GM19372 (cell line): ENCODE results near the gene C6orf15.

Experiments used
- ATAC-seq: cut with Tn5 transposase; IDR thresholded peaks from one replicate; pipeline ENCODE4 v1.9.1; 2021; ENCODE audit warnings: mild to moderate bottlenecking, low read depth, moderate library complexity; ENCODE audit not compliant: unreplicated experiment

C6orf15 gene

DNA sequence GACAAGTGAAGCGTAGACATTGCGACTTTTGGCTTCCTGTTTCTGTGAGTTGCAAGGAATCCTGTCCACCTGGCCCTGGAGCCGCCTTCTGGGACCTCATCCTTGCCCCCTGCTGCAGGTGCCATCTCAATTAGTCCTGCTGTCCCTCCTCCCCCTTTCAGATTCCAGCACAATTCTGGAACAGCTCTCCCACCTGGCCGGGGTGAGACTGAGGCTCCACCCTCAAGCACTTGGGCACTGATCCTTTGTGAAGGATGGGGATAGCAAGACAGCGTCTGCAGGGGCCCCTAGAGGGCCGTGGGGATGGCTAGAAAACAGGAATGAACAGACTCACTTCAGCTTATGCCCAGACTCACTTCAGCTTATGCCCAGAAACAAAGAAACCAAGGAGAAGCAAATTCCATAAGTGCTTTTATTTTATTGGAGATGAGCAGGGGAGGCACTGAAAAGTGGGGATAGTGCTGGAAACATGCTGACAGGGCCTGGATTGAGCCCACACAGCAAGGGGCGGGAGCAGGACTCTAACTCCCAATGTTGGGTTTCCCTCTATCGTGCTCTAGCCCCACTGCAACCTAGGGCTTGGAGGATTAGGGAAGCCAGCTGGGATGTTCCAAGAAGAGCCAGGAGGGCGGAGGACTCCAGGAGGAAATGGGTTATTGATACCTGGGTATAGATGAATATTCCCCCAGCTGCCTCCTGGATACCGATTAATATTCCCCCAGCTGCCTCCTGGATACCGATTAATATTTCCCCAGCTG lies 1.4 kb downstream of the C6orf15 start:
- no peak for ATAC-seq

DNA sequence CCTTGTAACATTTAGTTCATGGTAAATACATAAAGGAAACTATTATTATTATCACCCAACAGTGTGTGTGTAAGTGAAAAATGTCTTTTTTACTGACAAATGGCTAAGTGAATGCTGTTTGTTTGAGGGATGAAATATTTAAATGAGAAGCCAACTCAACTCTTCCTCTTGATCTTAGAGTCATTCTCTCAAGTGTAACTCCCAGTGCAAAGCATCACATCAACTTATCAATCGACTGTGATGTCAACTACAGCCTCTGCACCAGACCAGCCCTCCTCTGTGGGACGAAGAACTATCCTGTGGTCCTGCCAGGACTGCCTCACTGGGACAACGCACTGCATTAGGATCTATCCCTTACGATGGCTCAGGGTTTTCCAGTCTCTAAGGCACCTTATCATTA lies 5.3 kb downstream of the C6orf15 start:
- no peak for ATAC-seq

DNA sequence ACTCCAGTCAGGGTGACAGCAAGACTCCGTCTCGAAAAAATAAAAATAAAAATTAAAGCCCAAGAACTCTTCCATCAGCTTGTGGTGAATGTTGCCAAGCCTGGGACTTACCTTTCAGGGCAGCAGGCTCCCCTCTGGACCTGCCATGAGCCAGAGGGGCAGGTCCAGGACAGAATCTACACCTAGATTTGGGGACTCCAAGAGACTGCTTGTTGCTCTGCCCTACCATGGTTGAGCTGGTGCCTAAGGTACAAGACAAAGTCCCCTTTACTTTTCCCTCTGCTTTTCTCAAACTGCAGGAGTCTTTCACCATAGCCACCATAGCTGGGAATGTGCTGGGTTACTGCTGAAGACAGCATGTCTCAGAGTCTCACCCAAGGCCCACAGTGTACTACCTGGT lies 9.2 kb downstream of the C6orf15 start:
- no peak for ATAC-seq

DNA sequence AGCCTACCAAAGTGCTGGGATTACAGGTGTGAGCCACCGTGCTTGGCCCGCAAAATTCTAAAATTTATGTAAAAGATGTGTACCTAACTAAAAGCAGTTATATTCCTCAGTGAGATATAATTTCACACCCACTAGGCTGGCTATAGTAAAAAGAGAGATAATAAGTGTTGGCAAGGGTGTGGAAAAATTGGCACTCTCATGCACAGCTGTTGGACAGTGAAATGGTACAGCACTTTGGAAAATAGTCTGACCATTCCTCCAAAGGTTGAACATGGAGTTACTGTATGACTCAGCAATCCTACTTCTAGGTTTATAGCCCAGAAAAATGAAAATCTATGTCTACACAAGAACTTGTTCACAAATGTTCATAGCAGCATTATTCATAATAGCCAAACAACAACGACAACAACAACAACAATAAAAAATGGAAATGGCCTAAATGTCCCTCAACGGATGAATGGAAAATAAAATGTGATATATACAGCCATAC lies 13.9 kb downstream of the C6orf15 start:
- no peak for ATAC-seq

DNA sequence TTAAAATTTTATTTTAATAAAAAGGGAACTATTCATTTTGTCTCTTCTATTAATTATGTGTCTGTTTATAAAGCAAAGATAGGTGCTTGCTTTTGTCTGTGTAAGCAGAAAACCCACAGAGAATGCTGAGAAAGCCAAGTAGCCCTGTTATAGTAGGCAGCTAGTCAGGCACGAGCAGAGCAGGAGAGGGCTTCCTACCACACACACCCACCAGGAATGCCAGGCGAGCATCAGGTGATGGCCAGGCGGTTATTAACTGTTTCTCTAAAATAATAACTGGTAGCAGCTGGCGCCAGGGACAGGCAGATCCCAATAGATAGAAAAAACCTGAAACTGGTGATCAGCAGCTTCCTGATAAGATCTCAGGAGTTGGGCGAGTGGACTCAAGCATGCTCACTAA lies 15.7 kb downstream of the C6orf15 start:
- ATAC-seq: no peak

DNA sequence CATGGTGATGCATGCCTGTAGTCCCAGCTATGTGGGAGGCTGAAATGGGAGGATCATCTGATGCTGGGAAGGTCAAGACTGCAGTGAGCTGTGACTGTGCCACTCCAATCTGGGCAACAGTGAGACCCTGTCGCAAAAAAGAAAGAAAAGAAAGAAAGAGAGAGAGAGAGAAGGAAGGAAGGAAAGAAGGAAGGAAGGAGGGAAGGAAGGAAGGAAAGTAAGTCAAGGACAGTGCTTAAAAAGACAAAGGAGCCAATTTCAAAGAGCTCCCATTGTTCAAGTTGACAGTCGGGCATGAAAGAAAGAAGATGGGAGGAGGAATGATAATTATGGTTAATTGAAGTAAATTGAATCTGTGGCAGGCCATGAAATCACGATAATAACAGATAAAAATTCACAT lies 16.2 kb downstream of the C6orf15 start:
- no peak for ATAC-seq

DNA sequence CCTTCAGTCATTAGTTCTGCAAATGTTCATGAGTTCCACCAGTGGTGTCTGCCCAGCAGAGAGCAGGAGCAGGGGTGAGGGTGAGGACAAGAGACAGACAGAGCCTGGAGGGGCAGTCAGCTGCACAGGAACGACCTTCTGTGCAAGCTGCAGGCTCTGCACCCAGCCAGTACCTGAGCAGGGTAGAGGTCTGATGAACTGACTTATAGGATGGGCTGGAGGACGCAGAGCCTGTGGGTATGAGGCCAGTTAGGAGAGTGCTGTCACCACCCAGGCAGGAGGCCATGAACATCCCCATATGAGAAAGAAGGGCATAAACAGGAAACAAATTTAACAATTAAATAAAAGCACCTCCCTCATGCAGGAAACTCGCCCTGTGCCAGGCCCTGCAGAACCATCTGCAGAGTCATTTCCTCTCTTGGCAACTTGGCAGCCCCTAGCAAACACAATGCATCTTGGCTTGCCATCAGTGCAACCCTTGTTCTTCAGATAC lies 17.9 kb downstream of the C6orf15 start:
- no peak for ATAC-seq

DNA sequence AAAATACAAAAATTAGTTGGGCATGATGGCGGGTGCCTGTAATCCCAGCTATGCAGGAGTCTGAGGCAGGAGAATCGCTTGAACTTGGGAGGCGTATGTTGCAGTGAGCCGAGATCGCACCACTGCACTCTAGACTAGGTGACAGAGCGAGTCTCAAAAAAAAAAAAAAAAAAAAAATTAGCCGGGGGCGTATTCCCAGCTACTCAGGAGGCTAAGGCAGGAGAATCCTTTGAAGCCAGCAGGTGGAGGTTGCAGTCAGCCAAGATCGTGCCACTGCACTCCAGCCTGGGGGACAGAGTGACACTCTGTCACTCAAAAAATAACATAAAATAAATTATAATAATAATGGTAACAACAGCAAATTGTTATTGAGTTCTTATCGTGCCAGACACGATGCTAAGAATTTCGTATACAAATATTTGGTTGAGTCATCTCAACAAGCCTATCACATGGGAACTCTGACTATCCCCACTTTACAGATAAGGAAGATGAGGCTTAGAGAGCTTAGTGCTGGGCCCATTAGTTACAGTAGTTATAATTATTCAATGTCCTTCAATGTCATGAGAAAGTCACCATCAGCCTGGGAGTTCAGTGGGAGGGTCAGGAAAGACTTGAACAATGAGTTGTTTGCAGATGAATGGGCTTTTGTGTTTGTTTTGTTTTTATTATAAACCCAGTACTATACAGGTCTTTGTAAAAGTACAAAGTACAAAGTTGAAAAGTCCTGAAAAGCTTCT lies 19.4 kb downstream of the C6orf15 start:
- ATAC-seq: no peak

DNA sequence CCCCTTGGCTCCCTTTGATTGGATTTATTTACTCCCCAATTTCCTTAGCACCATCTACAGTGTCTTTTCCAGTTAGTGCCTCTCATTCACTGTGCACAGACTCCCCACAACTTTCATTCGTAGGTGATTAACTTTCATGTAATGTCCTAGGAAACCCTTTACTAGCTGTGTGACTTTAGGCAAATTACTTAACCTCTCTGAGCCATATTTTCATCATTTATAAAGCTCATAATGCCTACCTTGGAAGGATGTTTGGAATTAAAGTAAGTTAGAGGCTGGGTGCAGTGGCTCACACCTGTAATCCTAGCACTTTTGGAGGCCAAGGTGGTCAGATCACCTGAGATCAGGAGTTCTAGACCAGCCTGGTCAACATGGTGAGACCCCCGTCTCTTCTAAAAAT lies 20.1 kb downstream of the C6orf15 start:
- ATAC-seq: no peak

DNA sequence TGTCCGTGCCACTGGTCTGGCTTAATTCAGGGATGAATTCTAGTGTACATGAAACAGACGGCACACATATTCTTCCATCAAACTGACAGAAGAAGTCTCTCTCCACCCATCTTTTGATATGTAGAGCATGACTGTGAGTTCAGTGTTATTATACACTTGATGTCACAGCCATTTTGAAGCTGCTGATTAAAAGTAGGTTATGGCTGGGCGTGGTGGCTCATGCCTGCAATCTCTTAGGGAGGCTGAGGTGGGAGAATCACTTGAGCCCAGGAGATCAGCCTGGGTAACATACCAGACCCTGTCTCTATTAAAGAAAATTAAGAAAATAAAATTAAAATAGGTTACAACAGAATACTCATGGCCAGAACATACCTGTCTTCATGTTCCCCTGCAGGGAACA lies 20.7 kb downstream of the C6orf15 start:
- ATAC-seq: no peak

DNA sequence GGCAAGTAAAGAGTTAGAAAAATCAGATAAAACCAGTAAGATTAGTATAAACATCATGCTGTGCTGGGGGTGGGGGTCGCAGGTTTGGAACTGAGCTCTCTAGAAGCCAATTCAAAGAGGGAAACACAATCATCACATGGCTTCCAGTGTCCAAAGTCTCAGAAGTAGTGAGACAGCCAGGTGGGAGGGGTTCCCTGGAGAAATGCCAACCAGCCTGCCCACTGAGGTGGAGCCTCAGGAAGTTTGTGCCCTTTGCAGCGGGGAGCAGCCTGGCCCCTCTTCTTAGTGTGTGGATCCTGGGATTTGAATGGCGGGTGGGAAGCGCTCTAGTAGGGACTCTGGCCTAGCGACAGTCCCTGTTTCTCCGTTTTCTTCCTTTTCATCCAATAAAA lies 21.4 kb downstream of the C6orf15 start:
- no peak for ATAC-seq

DNA sequence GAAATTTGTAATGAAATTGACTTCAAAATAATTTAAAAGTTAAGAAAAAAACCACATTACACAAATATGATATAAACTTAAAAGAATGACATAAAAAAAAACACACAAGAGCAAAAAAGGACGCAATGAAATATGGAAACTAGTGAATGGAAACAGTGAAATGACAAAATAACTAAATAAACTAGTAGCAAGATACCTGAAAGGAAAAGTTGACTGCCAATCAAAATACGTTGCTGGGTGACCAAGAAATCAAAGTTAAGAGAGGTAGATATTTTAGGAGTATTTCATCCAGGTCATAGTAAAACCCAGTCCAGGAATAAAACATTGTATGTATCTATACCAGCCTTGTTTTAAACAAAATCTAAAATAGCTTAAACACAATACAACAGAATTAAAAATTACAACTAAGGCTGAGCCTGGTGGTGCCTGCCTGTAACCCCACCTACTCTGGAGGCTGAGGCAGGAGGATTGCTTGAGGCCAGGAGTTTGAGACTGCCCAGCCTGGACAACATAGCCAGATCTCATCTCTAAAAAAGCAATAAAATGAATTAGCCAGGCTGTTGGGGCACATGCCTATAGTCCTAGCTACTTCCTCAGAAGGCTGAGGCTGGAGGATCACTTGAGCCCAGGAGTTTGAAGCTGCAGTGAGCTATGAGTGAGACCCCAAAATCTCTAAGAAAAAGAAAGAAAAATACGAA lies 22.0 kb downstream of the C6orf15 start:
- ATAC-seq: no peak

DNA sequence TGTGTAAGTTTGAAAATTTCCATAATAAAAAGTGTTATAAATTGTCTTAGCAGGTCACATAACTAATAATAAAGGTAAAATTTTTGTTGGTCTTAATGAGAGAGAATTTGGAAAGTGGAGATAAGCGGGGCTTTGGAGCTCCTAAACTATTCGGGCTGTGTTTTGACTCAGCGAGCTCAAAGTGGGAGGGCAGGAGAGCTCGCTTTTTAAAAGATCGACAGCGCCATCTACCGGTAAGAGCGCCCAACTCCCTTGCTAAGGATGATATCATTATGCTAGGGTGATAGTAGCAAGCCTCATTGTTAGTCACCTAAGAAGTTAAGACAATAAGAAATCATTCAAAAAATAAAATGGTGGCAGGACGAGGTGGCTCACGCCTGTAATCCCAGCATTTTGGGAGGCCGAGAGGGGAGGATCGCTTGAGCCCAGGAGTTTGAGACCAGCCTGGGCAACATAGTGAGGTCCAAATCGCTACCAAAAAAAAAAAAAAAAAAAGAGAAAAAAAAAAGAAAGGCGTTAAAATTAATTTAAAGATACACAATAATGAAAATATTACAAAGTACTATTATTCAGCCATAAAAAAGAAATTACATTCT lies 24.8 kb downstream of the C6orf15 start:
- no peak for ATAC-seq

DNA sequence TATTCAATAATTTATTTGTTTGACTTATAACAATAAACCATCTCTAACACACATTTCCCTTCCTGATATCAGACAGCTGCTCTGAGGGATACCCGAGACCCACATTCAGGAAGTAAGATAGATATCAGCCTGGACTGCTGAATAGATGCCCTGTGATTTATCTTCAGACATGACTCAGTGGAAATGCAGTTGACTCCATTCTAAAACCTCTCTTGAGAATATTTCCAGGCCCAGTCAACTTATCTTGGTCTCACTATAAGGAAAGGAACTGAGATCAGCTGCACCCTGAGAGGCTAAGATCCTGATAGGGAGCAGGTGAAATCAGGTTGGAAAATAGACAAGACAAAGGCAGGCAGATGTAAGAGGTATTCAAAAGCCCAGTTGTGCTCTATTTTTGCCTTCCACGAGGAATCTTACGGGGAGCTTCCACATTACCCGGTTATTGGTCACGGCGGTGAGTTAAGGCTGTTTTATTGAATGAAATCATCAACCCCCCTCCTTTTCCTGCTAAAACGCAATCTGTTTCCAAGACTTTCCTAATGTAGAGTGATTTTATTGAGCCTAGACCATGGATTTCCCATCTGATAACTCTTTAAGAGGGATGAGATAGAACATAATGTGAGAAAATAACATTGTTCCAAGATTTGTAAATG lies 25.5 kb downstream of the C6orf15 start:
- no peak for ATAC-seq

DNA sequence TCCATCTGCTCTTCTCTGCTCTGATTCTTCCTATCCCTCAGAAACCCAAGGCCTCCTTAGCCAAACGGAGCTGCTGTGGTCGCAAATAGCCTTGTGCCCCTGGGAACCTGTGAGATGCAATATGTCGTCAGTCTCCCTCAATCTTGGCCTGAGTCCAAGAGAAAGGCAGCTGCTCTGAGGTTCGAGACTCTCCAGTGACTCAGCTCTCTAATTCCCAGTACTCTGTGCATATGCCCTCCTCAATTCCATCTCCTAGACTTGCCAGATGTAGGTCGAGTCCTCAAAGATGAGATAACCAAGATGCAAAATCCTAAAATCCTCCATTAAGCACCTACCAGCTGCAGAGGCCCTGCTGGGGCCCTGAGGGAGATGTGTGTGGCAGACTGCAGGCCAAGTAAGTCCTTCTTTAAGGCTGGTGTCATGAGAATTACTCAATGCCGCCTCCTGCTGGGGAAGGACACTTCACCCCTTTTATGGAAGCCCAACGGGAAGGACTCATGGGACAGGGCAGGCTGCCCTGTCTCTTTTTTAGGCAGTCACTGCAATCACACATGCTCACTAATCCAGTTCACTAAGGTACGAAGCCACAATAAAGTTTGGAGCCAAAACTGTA lies 28.5 kb downstream of the C6orf15 start:
- no peak for ATAC-seq

DNA sequence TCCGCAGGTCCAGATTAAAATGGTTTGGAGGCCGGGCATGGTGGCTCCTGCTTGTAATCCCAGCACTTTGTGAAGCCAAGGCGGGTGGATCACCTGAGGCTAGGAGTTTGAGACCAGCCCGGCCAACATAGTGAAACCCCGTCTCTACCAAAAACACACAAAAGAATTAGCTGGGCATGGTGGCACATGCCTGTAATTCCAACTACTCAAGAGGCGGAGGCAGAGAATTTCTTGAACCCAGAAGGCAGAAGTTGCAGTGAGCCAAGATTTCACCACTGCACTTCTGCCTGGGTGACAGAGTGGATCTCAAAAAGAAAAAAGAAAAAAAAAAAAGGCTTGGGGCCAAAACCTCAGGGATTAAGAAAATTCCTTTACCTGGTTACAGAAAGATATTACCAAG lies 30.5 kb downstream of the C6orf15 start:
- no peak for ATAC-seq

DNA sequence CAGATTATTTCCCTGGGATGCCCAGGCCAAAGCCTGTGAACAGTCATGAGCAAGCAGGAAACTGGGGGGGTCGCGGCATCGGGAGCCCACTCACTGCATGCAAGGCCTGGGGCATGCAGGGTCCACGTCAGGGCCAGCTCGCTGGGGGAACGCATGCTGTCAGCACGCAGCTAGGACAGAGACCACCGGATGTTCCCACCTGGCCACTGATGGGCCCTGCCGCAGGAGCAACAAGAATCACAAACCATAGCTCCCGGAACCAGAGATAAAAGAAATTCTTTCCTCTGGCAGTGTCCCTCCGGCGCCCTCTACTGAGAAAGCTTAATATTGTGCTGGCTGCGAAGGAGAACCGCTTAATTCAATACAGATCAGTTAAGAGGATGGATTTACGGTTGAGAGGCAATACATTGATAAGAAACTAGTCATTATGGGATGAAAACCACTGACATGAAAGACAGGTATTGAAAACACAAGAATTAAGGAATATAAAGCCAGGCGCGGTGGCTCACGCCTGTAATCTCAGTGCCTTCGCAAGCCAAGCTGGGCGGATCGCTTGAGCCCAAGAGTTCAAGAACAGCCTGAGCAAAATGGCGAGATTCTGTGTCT lies 32.6 kb downstream of the C6orf15 start:
- no peak for ATAC-seq

DNA sequence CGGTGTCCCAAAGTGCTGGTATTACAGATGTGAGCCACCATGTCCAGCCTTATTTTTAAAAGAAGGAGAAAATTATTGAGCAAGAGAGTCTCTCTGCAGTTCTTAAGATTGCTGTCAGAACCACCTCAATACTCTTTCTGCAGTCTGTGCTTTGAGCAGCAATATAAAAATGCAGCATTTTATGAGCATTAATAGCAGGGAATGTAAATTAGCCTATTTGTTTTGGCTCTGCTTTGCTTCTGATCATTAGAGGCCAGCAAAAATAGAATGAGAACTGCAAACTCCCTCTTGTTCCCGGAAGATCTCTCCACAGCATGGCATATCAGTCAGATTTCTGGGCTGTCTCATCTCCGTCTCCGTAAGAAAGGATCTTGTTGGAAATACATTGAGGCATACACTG lies 35.8 kb downstream of the C6orf15 start:
- ATAC-seq: no peak

DNA sequence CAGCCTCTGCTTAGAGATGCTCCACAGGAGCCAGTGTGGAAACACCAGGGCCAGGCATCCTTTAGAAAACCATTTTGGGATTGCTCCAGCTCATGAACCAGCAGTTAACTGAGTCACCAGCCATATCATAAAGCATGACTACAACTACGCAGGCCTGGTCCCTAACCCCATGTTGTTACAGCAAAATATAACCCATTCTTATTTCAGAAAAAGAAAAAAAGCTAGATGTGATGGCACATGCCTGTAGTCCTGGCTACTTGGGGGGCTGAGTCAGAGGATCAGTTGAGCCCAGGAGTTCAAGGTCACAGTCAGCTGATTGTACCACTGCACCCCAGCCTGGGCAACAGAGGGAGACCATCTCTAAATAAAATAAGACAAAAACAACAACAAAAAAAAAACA lies 36.8 kb downstream of the C6orf15 start:
- ATAC-seq: no peak

DNA sequence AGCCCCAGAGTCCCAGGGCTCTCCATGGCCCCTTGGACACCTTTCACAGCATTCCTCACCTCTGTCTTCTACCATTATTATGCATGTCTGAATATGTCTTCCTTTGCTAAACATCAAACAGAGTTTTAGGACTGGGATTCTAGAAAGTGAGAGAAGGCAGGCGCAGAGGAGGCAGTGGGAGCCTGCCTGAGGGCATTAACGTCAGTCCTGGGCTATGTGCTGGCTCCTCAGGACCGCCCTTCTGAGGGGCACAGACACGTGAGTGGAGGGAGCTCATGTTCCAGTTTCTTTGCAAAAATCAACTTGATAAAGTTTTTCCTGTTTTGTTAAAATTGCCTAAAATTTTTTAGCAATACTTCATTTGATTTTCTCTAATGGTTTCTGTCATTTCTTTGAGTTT lies 38.0 kb downstream of the C6orf15 start:
- ATAC-seq: no peak
